Fibroblast of lung (primary cell): Measurements from ENCODE around the gene CST9.

Source experiments
- CTCF ChIP-seq, 2 donors: IDR thresholded peaks in 1 of 2; conservative IDR thresholded peaks in 1 of 2; 1 replicate in 1 of 2; 2 replicates in 1 of 2; pipeline ENCODE4 v1.5.1; 2011 to 2012; ENCODE audit warnings: low read length in 2 of 2, control low read depth in 1 of 2, inconsistent platforms in 1 of 2, low read depth in 1 of 2, mild to moderate bottlenecking in 1 of 2
- EZH2 ChIP-seq: IDR thresholded peaks from 2 replicates; pipeline ENCODE4 v1.5.1; 2012; ENCODE audit warnings: low read length, control low read depth, mild to moderate bottlenecking; ENCODE audit errors: missing control alignments

- TF ChIP-seq CTCF (conservative IDR thresholded peaks at IDR 0.05 in 1 of 2, IDR thresholded peaks at IDR 0.05 in 1 of 2; ENCODE audit: low read depth in 1 of 2, low read length in 2 of 2) (no peak), EZH2 (no peak)
Measured at GRCh38 chr20:23645575-23645974, 39.9 kb upstream of the CST9 start.
